Measurements from ENCODE around the gene ATP5PD.

- TF ChIP-seq, protein P1, sequence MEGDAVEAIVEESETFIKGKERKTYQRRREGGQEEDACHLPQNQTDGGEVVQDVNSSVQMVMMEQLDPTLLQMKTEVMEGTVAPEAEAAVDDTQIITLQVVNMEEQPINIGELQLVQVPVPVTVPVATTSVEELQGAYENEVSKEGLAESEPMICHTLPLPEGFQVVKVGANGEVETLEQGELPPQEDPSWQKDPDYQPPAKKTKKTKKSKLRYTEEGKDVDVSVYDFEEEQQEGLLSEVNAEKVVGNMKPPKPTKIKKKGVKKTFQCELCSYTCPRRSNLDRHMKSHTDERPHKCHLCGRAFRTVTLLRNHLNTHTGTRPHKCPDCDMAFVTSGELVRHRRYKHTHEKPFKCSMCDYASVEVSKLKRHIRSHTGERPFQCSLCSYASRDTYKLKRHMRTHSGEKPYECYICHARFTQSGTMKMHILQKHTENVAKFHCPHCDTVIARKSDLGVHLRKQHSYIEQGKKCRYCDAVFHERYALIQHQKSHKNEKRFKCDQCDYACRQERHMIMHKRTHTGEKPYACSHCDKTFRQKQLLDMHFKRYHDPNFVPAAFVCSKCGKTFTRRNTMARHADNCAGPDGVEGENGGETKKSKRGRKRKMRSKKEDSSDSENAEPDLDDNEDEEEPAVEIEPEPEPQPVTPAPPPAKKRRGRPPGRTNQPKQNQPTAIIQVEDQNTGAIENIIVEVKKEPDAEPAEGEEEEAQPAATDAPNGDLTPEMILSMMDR (IDR thresholded peaks at IDR 0.05): no peak
- no peak for TF ChIP-seq EP300 (IDR thresholded peaks at IDR 0.05)
Observed at GRCh38 chr17:75044716-75045115, 2.1 kb downstream of the ATP5PD start.

Measured in sigmoid colon (tissue), 4 donors.